HepG2 (cell line): Measurements from ENCODE around the gene PDZD8. TPM values are rescaled to one million over a fixed set of nuclear protein-coding genes. Genes with fewer than 3 reads are reported as not detected.

Source experiments
- ATAC-seq: fragments of 200-7000 bp; cut with Tn5 transposase; 3 replicates; pipeline ENCODE4 v1.9.1; 2020; ENCODE audit warnings: mild to moderate bottlenecking, moderate library complexity
- BruUV-seq: library from RNA; stranded (reverse); fragments of 400-500 nt; replicated peaks from 2 replicates; lab custom pipeline; 2021; lab: Mats Ljungman, UMichigan
- CTCF ChIA-PET: fragments of 300-600 bp; formaldehyde crosslinking; extraction: SDS; loops from one replicate; lab custom pipeline; 2021; ENCODE audit warnings: low total read pairs, inconsistent platforms, low intra/inter-chr PET ratio; lab: Yijun Ruan, JAX
- POLR2A ChIA-PET: fragments of 350-600 bp; sonication (Branson Sonifier 250); formaldehyde crosslinking; loops from one replicate; lab custom pipeline; 2020; ENCODE audit warnings: antibody characterized with exemption, inconsistent platforms; lab: Yijun Ruan, JAX
- DNase-seq: peaks from one replicate; pipeline ENCODE4 v3.0.0-alpha.2; 2015; ENCODE audit warnings: low spot score
- FAIRE-seq: peaks from 3 replicates; lab custom pipeline; 2011; peaks lifted over from hg19 to GRCh38; lab: Jason Lieb, UNC
- H2AFZ ChIP-seq: one replicate; pipeline ENCODE4 v1.6.1; 2011; ENCODE audit warnings: low read length, inconsistent platforms
- H3K27ac ChIP-seq: fragments of 300-600 bp; 3 replicates; pipeline ENCODE4 v1.8.0; 2011; ENCODE audit warnings: mixed run types, mild to moderate bottlenecking, mixed read lengths, low read length, inconsistent platforms; ENCODE audit not compliant: insufficient read depth; ENCODE audit errors: extremely low read length
- H3K27me3 ChIP-seq, 2 experiments: fragments of 200-600 bp in 1 of 2; 2 replicates in 1 of 2; 3 replicates in 1 of 2; pipeline versions ENCODE4 v1.6.0 to v1.8.0; 2011; ENCODE audit warnings: low read length in 2 of 2, mild to moderate bottlenecking in 2 of 2, moderate library complexity in 2 of 2, inconsistent platforms in 1 of 2; ENCODE audit not compliant: insufficient read depth in 2 of 2, control insufficient read depth in 1 of 2
- H3K36me3 ChIP-seq, 2 experiments: fragments of 200-600 bp in 1 of 2; replicated peaks in 1 of 2; 2 replicates in 1 of 2; 3 replicates in 1 of 2; pipeline versions ENCODE4 v1.5.1 to v1.8.0; 2011; ENCODE audit warnings: low read length in 2 of 2, inconsistent platforms in 1 of 2; ENCODE audit not compliant: insufficient read depth in 2 of 2, control insufficient read depth in 1 of 2
- H3K4me1 ChIP-seq: 2 replicates; pipeline ENCODE4 v1.5.1; 2012; ENCODE audit warnings: low read length, inconsistent platforms; ENCODE audit not compliant: insufficient read depth
- H3K4me2 ChIP-seq: 2 replicates; pipeline ENCODE4 v1.6.0; 2011; ENCODE audit warnings: low read depth, low read length, inconsistent platforms
- H3K4me3 ChIP-seq, 3 experiments: fragments of 200-600 bp in 1 of 3; sonication (generic), shearing (Covaris generic) in 1 of 3; replicated peaks in 1 of 3; 2 replicates each; pipeline ENCODE4 v1.5.1; 2011 to 2016; ENCODE audit warnings: low read length in 3 of 3, inconsistent platforms in 2 of 3, low read depth in 2 of 3, mild to moderate bottlenecking in 2 of 3, control low read depth in 1 of 3, mixed read lengths in 1 of 3; ENCODE audit not compliant: insufficient read depth in 1 of 3
- H3K79me2 ChIP-seq: one replicate; pipeline ENCODE4 v1.6.1; 2011; ENCODE audit warnings: low read length, inconsistent platforms; ENCODE audit not compliant: insufficient read depth
- H3K9ac ChIP-seq: 2 replicates; pipeline ENCODE4 v1.6.0; 2011; ENCODE audit warnings: mild to moderate bottlenecking, low read depth, low read length, inconsistent platforms; ENCODE audit not compliant: insufficient read depth
- H3K9me3 ChIP-seq: 2 replicates; pipeline ENCODE4 v1.5.1; 2012; ENCODE audit warnings: mild to moderate bottlenecking, low read length
- H4K20me1 ChIP-seq: 2 replicates; pipeline ENCODE4 v1.6.0; 2011; ENCODE audit warnings: inconsistent platforms, mild to moderate bottlenecking, low read length, moderate library complexity; ENCODE audit not compliant: insufficient read depth
- ASH2L ChIP-seq: fragments of 300-600, 200-600 bp; sonication (generic); IDR thresholded peaks from 2 replicates; pipeline ENCODE4 v1.7.0; 2017; ENCODE audit warnings: low read depth, mild to moderate bottlenecking, moderate library complexity, mixed read lengths, low read length; ENCODE audit not compliant: insufficient read length
- CEBPG ChIP-seq: IDR thresholded peaks from 2 replicates; pipeline ENCODE4 v1.6.1; 2016
- FOXC1 ChIP-seq: sonication (generic); formaldehyde crosslinking; IDR thresholded peaks from 2 replicates; pipeline ENCODE4 v1.8.0; 2022; ENCODE audit warnings: mild to moderate bottlenecking, missing genetic modification reagents, borderline replicate concordance
- HOXA7 ChIP-seq: sonication (generic); formaldehyde crosslinking; IDR thresholded peaks from 2 replicates; pipeline ENCODE4 v1.8.1; 2022; ENCODE audit warnings: mild to moderate bottlenecking, missing genetic modification reagents, moderate library complexity
- KLF11 ChIP-seq: IDR thresholded peaks from 2 replicates; pipeline ENCODE4 v1.6.1; 2016; ENCODE audit warnings: missing compliant biosample characterization
- KMT2B ChIP-seq: IDR thresholded peaks from 2 replicates; pipeline ENCODE4 v1.6.1; 2016; ENCODE audit warnings: missing genetic modification reagents, missing compliant biosample characterization
- MTA1 ChIP-seq: sonication (generic); formaldehyde crosslinking; IDR thresholded peaks from 2 replicates; pipeline ENCODE4 v1.4.0; 2020; ENCODE audit warnings: missing genetic modification reagents, mild to moderate bottlenecking, borderline replicate concordance
- SETDB1 ChIP-seq: sonication (generic); formaldehyde crosslinking; IDR thresholded peaks from 2 replicates; pipeline ENCODE4 v1.5.1; 2020; ENCODE audit warnings: missing genetic modification reagents, mild to moderate bottlenecking, borderline replicate concordance
- SKI ChIP-seq: fragments of 450-650 bp; IDR thresholded peaks from one replicate; pipeline ENCODE4 v1.6.1; 2018; ENCODE audit warnings: mild to moderate bottlenecking; ENCODE audit not compliant: partially characterized antibody
- TFE3 ChIP-seq: IDR thresholded peaks from 2 replicates; pipeline ENCODE4 v1.6.1; 2016
- ZBTB2 ChIP-seq: sonication (generic); formaldehyde crosslinking; IDR thresholded peaks from 2 replicates; pipeline ENCODE4 v1.8.0; 2022; ENCODE audit warnings: low read depth, missing genetic modification reagents
- ZMYM3 ChIP-seq: sonication (generic); formaldehyde crosslinking; IDR thresholded peaks from 2 replicates; pipeline ENCODE4 v1.5.1; 2020; ENCODE audit warnings: mild to moderate bottlenecking, missing genetic modification reagents
- ZNF263 ChIP-seq: sonication (generic); formaldehyde crosslinking; IDR thresholded peaks from 2 replicates; pipeline ENCODE4 v1.4.0; 2020; ENCODE audit warnings: missing genetic modification reagents
- ZNF292 ChIP-seq: sonication (generic); formaldehyde crosslinking; IDR thresholded peaks from 2 replicates; pipeline ENCODE4 v1.8.1; 2022; ENCODE audit warnings: mild to moderate bottlenecking, low read depth, missing genetic modification reagents, borderline replicate concordance
- ZNF329 ChIP-seq: sonication (generic); formaldehyde crosslinking; IDR thresholded peaks from 2 replicates; pipeline ENCODE4 v1.9.0; 2021; ENCODE audit warnings: low read depth, mild to moderate bottlenecking, missing genetic modification reagents
- WGBS: methylation state at CpG from one replicate; pipeline ENCODE4 v1.1.6; 2017; ENCODE audit warnings: low lambda C conversion rate; 5-methylcytosine and 5-hydroxymethylcytosine counted together
- in situ Hi-C: cut with HindIII; loops from 2 replicates; pipeline ENCODE4 v1.10.0; 2017; ENCODE audit warnings: low pct_unique_long_range_greater_than_20kb; ENCODE audit not compliant: extremely low pct_ligation_motif_present
- intact Hi-C: fragments of 100-400 bp; cut with micrococcal nuclease; formaldehyde crosslinking; loops from one replicate; pipeline ENCODE4 v1.10.0; 2022; ENCODE audit not compliant: unreplicated experiment
- polyA plus RNA-seq, 8 experiments: library from polyadenylated mRNA; depleted of rRNA in 3 of 8; stranded (reverse) in 7 of 8; unstranded in 1 of 8; fragments of >200 nt; fragmentation: Illumina TruSeq in 4 of 8; extraction: Trizol in 4 of 8; gene quantifications; 2 replicates each; pipeline versions ENCODE4 v1.2.1 to v1.2.3, GENCODE V29; 2011 to 2016; ENCODE audit warnings: low read depth in 4 of 8, missing spikeins in 1 of 8, mixed read lengths in 1 of 8; ENCODE audit not compliant: insufficient read depth in 1 of 8
- total RNA-seq, 5 experiments: library from RNA; depleted of rRNA; stranded (reverse); fragments of >200 nt; fragmentation: Illumina TruSeq; extraction: Trizol; gene quantifications; 2 replicates each; pipeline ENCODE4 v1.2.3, GENCODE V29; 2016; ENCODE audit warnings: low read depth in 1 of 5
- TF ChIP-seq, protein P1 (sequence below): sonication (generic); formaldehyde crosslinking; IDR thresholded peaks from 2 replicates; pipeline ENCODE4 v1.5.1; 2020; ENCODE audit warnings: mild to moderate bottlenecking, missing genetic modification reagents, moderate library complexity

Gene PDZD8
- total and polyA plus RNA-seq, 2 of the 13 experiments (the other 11 are each of a cell fraction or from before 2014, with no cell fraction given), result 11.2 to 32.0 TPM

DNA sequence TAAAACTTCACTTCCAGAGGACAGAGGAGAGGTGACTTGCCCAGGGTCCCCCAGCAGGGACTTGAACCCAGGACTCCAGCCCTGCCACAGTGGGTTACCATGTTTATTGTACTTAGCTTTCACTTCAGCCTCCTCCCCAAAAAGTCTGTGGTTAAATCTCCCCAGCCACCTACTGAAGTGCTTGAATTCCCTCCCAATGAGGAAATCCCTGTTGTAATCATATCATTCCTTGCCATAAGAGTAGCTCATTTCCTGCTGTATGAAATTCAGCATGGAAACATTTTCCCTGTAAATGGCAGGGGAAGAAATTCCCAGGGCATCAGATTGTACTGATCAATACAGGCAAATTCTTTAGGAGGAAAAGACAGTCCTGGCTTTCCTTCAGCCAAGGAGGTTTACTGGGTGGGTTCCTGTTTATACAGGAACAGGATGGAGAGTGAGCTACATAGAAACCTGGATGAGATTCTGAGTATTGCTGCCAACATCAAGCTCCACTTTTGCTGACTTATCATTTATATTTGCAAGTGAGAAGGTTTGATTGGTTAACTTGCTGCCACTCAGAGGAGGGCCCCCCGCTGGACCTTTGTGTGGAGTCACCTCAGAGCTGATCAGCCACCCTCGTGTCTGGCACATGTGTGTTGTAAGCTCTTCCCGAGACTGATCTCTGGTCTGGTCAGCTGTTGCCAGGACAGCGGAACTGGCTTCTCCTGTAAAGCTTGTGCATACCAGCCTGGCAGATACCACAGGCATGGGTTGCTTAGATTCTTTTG is 16.4 kb upstream of the PDZD8 start (continued):
- peak; percentile 44; the same call in 1 of the 2 replicates for TF ChIP-seq KMT2B (CRISPR knock-in tag)
- TF ChIP-seq, protein P1, sequence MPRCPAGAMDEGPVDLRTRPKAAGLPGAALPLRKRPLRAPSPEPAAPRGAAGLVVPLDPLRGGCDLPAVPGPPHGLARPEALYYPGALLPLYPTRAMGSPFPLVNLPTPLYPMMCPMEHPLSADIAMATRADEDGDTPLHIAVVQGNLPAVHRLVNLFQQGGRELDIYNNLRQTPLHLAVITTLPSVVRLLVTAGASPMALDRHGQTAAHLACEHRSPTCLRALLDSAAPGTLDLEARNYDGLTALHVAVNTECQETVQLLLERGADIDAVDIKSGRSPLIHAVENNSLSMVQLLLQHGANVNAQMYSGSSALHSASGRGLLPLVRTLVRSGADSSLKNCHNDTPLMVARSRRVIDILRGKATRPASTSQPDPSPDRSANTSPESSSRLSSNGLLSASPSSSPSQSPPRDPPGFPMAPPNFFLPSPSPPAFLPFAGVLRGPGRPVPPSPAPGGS (CRISPR knock-in tag), result peak; percentile 42; the same call in 1 of the 2 replicates

GRCh38 chr10:117390420-117390819 is 15.2 kb upstream of the PDZD8 start:
- Histone ChIP-seq H4K20me1 (no peaks in the 10 kb centered on the region), H3K27ac (no peak overlapping the region), H2AFZ (no peak overlapping the region)
- intact Hi-C loops, result no loop called here
- TF ChIP-seq HOXA7 (CRISPR knock-in tag) (no peak), SKI (no peak), SETDB1 (CRISPR knock-in tag) (no peak), FOXC1 (CRISPR knock-in tag) (no peak), ZNF263 (CRISPR knock-in tag) (no peak), ZBTB2 (CRISPR knock-in tag) (no peak), CEBPG (CRISPR knock-in tag) (no peak), ASH2L (no peak), ZNF292 (CRISPR knock-in tag) (no peak), ZNF329 (CRISPR knock-in tag) (no peak), ZMYM3 (no peak), TFE3 (CRISPR knock-in tag) (no peak), MTA1 (CRISPR knock-in tag) (no peak), KLF11 (CRISPR knock-in tag) (no peak)
- TF ChIP-seq, all 625 proteins: peak for 0
- no peaks in the 10 kb centered on the region for H3K79me2 ChIP-seq
- POLR2A ChIA-PET, result no interaction called here
- no peaks in the 10 kb centered on the region; a peak in 1 of 5 replicates for H3K27me3 ChIP-seq
- CTCF ChIA-PET, result no interaction called here
- H3K4me1 ChIP-seq, result peaks cover 21% of the 10 kb centered on the region
- WGBS, result 67% methylated on average over 3 of the region's 3 CpGs
- no peak overlapping the region for H3K4me2 ChIP-seq
- no peaks in the 10 kb centered on the region for H3K9me3 ChIP-seq
- FAIRE-seq, result no peak
- no peak overlapping the region for H3K9ac ChIP-seq
- no TSS peak for BruUV-seq
- no peak overlapping the region for H3K4me3 ChIP-seq
- in situ Hi-C loops, result no loop called here
- H3K36me3 ChIP-seq, result no peaks in the 10 kb centered on the region
- no peak for ATAC-seq
- no peak for DNase-seq
